ENCODE measurements around the gene TMEM25.
A peak's percentile ranks its signal among the peaks of the same experiment; 100 is the strongest.
"Not testable (repeated sequence)": the region's sequence is repeated elsewhere in the genome, so short reads cannot be mapped to it uniquely, and the experiment has no call there.

TMEM25 gene

DNA sequence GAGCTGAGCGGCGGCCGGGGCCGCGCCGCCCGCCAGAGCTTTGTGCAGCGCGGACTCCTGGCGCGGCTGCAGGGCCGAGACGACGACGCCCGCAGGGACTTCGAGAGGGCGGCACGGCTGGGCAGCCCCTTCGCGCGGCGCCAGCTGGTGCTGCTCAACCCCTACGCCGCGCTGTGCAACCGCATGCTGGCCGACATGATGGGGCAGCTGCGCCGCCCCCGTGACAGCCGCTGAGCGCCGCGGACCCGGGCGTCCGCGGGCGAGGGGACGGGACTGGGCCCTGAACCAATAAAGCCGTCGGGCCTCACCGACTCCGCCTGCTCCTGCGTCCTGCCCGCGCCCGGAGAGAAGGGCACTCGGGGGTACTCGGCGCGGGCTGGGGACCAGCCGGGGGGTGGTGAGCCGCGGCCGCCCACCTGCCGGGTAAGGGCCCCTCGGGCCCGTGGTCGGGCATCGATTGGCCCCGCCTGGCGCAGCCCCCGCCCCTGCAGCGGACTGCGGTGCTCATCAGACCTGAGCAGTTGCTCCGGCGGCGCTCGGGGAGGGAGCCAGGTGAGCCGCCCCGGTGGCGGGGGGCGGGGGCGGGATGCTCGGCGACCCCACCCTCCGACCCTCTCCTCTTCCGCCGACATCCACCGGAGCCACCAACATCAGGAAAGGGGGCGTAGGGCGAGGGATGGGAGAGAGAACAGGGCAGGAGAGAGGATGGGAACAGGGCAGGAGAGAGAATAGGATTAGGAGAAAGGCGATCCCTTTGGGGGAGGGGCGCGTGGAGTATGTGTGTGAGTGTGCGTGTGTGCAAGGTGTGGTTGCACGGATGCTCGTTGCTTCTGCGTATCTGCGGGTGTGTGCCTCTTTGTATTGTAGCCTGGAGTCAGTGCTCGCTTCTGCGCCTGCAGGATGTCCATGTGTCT lies at the start of gene TMEM25:
Gene TMEM25 (plus strand): TSS at position 510 of the 914 bp plus-strand sequence. CDS start 610 bp downstream, outside the sequence.
- DNase-seq (ENCODE audit: low read depth), result peak; percentile 38

DNA sequence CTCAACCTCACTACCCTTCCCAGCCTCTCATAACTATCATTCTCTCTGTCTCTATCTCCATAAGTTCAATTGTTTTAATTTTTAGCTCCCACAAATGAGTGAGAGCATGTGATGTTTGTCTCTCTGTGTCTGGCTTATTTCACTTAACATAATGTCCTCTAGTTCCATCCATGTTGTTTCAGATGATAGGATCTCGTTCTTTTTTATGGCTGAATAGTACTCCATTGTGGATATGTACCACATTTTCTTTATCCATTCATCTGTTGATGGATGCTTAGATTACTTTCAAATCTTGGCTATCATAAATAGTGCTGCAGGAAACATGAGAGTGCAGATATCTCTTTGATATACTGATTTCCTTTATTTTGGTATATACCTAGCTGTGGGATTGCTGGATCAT lies 49.8 kb upstream of the TMEM25 start:
- DNase-seq (ENCODE audit: low read depth), result not testable (repeated sequence)

GRCh38 chr11:118484405-118484804 lies 46.6 kb upstream of the TMEM25 start:
- DNase-seq (ENCODE audit: low read depth), result no peak

- no peak for DNase-seq (ENCODE audit: low read depth)
Measured at GRCh38 chr11:118485273-118485672, 45.7 kb upstream of the TMEM25 start.

DNA sequence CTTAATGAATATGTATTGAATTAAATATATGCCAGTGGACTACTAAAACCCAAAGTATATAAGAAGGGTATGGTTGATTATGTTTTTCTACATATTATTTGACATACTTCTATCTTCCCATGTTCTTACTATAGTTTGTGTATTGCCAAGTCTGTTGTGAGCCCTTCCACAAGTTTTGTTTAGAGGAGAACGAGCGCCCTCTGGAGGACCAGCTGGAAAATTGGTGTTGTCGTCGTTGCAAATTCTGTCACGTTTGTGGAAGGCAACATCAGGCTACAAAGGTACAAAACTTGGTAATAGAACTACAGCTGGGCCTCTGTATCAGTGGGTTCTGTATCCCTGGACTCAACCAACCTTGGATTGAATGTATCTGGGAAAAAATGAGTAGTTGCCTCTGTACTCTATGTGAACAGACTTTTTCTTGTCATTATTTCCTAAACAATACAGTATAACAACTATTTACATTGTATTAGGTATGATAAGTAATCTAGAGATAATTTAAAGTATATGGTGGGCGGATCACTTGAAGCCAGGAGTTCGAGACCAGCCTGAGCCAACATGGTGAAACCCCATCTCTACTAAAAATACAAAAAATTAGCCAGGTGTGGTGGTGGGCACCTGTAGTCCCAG lies 42.4 kb upstream of the TMEM25 start:
- DNase-seq (ENCODE audit: low read depth), result peak; percentile 56

DNA sequence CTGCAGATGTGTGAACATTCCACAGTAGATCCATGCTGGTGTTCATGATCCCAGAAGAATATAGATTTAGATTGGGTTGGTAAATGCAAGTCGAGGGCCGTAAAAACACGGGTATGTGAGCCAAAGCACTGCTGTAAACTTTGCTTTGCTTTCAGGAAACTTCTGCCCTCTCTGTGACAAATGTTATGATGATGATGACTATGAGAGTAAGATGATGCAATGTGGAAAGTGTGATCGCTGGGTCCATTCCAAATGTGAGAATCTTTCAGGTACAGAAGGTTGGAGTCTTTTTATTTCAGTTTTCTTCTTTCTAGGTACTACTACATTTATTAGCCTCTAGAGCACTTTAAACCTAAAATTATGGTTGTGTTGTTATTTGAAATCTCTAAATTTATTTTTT lies 40.0 kb upstream of the TMEM25 start:
- DNase-seq (ENCODE audit: low read depth), result no peak

DNA sequence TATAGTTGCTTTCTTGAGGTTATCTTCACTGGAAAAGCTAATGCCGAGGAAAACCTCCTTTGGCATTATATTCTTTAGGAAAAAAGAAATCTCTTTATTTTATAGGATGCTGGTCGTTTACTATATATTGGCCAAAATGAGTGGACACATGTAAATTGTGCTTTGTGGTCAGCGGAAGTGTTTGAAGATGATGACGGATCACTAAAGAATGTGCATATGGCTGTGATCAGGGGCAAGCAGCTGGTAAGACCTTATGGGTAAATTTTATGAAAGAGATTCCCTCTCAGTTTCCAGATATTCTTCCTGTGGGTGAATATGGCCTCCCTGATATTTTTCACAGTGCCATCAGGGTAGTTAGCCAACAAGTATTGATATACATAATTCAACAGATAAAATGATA lies 33.2 kb upstream of the TMEM25 start:
- no peak for DNase-seq (ENCODE audit: low read depth)

DNA sequence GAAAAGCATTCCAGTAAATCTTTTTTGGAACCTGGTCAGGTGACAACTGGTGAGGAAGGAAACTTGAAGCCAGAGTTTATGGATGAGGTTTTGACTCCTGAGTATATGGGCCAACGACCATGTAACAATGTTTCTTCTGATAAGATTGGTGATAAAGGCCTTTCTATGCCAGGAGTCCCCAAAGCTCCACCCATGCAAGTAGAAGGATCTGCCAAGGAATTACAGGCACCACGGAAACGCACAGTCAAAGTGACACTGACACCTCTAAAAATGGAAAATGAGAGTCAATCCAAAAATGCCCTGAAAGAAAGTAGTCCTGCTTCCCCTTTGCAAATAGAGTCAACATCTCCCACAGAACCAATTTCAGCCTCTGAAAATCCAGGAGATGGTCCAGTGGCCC lies 27.8 kb upstream of the TMEM25 start:
- DNase-seq (ENCODE audit: low read depth), result no peak

- no peak for DNase-seq (ENCODE audit: low read depth)
Measured at GRCh38 chr11:118511601-118512000, 19.4 kb upstream of the TMEM25 start.

DNA sequence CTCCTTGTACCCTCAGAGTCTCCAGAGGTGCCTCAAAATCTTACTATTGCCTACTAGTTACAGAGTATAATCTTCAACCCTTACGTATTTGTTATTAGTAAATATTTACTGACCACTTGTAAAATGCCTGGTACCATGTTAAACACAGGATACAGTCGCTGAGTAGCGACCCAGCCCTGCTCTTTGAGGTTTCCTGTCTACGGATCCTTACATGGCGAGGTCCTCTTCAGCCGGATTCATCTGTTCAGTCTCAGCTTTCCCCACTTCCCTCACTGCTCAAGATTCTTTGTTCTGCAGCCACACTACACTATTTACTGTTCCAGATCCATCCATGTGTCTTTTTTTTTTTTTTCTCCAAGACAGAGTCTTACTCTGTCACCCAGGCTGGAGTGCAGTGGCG lies 16.9 kb upstream of the TMEM25 start:
- DNase-seq (ENCODE audit: low read depth), result no peak

DNA sequence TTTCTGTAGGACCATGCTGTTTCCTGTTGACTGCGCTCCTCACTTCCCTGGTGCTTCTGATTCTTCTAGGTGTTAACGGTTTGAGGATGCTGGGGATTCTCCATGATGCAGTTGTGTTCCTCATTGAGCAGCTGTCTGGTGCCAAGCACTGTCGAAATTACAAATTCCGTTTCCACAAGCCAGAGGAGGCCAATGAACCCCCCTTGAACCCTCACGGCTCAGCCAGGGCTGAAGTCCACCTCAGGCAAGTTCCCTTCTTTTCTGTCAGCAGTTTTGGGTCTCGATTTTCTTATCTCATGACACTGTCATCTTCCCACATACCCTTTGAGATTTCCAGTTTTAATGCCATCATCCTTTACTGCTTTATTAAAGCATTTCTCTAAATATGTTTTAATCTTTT lies 11.4 kb upstream of the TMEM25 start:
- no peak for DNase-seq (ENCODE audit: low read depth)

GRCh38 chr11:118521892-118522311 lies 9.1 kb upstream of the TMEM25 start:
- no peak for DNase-seq (ENCODE audit: low read depth)

DNA sequence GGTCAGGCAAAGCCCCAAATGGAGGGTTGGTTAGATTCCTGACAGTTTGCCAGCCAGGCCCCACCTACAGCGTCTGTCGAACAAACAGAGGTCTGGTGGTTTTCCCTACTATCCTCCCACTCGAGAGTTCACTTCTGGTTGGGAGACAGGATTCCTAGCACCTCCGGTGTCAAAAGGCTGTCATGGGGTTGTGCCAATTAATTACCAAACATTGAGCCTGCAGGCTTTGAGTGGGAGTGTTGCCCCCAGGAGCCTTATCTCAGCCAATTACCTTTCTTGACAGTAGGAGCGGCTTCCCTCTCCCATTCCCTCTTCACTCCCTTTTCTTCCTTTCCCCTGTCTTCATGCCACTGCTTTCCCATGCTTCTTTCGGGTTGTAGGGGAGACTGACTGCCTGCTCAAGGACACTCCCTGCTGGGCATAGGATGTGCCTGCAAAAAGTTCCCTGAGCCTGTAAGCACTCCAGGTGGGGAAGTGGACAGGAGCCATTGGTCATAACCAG lies 8.4 kb upstream of the TMEM25 start:
- DNase-seq (ENCODE audit: low read depth), result no peak

- DNase-seq (ENCODE audit: low read depth), result no peak
Measured at GRCh38 chr11:118524356-118524755, 6.6 kb upstream of the TMEM25 start.

- DNase-seq (ENCODE audit: low read depth), result no peak
Measured at GRCh38 chr11:118524757-118525470, 6.1 kb upstream of the TMEM25 start.

DNA sequence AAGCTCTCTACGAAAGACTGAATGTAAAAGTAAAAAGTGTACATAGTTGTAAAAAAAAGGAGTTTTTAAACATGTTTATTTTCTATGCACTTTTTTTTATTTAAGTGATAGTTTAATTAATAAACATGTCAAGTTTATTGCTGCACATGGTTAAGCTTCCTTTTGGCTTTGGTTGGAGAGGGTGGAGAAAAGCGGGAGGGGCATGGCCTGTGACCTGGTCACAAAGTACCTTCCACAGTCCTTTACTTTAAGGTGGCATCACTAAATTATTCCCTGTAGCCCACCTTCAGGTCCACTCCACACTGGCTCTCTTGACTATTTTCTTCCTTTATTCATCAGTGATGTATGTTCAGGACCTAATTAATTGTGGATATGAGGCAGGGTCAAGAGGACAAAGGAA lies 4.3 kb upstream of the TMEM25 start:
- no peak for DNase-seq (ENCODE audit: low read depth)

DNA sequence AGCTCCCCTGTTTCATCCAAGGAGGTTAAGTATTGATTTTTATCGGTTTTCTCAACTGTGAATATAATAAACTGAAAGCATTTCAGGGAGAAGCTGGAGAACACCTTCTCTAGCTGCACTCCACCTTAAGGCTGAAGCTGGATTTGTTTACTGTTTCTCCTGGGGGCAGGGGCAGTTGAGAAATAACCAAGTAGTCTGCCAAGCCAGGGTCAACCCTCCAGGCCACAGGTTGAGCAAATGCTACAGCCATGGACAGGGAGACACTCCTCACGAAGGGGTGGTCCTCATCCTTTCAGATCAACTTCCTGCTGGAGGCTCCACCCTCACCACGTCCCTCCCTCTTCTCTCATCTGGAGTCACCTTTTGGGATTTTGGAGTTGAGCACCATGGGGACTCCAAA lies 3.9 kb upstream of the TMEM25 start, which contains the start of gene TTC36:
Gene TTC36 (plus strand): TSS at position 366 of the 400 bp plus-strand sequence. CDS start 21 bp downstream, at position 387.
- no peak for DNase-seq (ENCODE audit: low read depth)

DNA sequence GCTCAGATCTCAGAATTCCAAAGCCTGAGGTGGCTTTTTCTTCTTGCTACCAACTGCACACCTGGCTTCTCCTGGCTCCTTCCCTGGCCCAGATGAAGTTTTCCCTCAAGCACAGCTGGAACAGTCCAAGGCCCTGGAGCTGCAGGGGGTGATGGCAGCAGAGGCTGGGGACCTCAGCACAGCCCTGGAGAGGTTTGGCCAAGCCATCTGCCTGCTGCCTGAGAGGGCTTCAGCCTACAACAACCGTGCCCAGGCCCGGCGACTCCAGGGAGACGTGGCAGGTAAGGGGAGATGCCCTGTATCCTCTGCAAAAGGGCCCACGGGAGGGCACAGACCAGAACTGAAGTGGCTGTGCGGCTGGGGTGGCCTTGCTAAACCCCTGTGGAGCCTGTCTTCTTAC lies 2.5 kb upstream of the TMEM25 start:
- no peak for DNase-seq (ENCODE audit: low read depth)

GRCh38 chr11:118529584-118530175 lies 1.3 kb upstream of the TMEM25 start:
- no peak for DNase-seq (ENCODE audit: low read depth)

- no peak for DNase-seq (ENCODE audit: low read depth)
Measured at GRCh38 chr11:118530180-118530682, 761 bp upstream of the TMEM25 start.

DNA sequence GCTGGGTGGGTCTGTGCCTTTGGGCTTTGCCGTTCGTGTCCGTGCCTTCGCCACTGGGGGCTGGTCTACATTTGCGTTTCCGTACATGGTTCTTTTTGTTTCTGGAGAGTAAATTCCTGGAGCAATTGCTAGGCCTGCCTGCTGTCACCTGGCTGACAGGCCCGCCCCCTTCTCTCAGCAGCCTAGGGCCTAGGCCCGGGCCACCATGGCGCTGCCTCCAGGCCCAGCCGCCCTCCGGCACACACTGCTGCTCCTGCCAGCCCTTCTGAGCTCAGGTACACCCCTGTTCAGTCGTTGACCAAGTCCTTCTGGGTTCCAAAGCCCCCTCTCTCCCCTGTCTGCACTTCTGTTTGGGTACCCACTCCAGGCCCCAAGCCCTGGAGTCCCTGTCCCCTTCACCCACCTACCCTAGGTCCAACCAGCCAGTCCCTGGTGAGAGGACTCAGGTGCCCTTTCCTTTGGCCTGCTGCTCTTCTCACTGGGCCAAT lies 649 bp downstream of the TMEM25 start:
- DNase-seq (ENCODE audit: low read depth), result no peak

DNA sequence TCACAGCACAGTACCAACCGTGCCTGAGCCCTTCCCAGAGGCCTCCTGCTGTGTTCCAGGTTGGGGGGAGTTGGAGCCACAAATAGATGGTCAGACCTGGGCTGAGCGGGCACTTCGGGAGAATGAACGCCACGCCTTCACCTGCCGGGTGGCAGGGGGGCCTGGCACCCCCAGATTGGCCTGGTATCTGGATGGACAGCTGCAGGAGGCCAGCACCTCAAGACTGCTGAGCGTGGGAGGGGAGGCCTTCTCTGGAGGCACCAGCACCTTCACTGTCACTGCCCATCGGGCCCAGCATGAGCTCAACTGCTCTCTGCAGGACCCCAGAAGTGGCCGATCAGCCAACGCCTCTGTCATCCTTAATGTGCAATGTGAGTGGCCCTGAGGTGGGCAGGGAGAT lies 1.1 kb downstream of the TMEM25 start:
- DNase-seq (ENCODE audit: low read depth), result no peak
